ENCODE data around the gene PSENEN.
A peak's percentile ranks its signal among the peaks of the same experiment; 100 is the strongest.

Gene PSENEN

DNA sequence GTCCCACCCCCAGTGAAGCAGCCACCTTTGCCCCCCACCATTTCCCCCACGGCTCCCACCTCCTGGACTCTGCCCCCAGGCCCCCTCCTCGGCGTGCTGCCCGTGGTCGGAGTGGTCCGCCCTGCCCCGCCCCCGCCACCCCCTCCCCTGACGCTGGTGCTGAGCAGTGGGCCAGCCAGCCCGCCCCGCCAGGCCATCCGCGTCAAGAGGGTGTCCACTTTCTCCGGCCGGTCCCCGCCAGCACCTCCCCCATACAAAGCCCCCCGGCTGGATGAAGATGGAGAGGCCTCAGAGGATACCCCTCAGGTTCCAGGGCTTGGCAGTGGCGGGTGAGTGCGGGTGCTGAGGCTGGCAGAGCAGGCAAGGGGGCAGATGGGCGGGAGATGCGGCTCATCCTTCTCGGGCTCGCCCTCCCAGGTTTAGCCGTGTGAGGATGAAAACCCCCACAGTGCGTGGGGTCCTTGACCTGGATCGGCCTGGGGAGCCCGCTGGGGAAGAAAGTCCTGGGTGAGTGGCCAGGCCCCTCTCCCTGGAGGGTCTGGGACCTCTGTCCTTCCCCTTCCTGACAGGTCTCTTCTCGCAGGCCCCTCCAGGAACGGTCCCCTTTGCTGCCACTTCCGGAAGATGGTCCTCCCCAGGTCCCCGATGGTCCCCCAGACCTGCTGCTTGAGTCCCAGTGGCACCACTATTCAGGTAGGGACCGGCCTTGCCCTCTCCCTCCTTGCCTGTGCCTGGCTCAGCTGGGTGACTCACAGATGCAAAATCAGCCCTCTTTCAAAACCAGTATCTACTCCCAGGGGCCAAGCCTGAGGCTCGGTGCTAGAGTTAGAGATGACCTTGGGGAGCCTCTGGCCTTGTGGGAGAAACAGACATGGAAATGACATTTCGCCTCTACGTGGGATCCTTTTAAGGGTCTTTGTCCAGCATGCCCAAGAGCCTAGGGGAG is 12.0 kb upstream of the PSENEN start:
- DNase-seq (ENCODE audit: low spot score): no peak

- no peak for DNase-seq (ENCODE audit: low spot score)
Measured at GRCh38 chr19:35734273-35734672, 11.2 kb upstream of the PSENEN start.

GRCh38 chr19:35734889-35735288 is 10.6 kb upstream of the PSENEN start:
- no peak for DNase-seq (ENCODE audit: low spot score)

- no peak for DNase-seq (ENCODE audit: low spot score)
Measured at GRCh38 chr19:35736913-35737886, 8.3 kb upstream of the PSENEN start.

- DNase-seq (ENCODE audit: low spot score): no peak
Measured at GRCh38 chr19:35738021-35738886, 7.2 kb upstream of the PSENEN start.

GRCh38 chr19:35738887-35739229 is 6.6 kb upstream of the PSENEN start:
- DNase-seq (ENCODE audit: low spot score): no peak

GRCh38 chr19:35739275-35740107 is 6.0 kb upstream of the PSENEN start:
- no peak for DNase-seq (ENCODE audit: low spot score)

DNA sequence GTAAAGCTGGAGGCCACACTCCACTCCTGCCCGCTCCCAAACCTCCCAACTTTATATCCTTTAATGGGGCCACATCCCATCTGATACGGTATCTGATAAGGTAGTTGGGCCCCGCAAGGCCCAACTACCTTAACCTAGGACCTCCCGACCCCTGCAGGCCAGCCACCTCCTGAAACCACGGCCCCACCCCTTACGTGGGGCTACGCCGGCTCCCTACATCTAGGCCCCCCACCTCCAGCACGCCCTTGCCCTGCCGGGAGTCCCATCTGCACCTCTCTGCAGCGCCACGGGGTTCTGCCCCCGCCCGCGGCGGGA is 5.4 kb upstream of the PSENEN start:
- DNase-seq (ENCODE audit: low spot score): no peak

DNA sequence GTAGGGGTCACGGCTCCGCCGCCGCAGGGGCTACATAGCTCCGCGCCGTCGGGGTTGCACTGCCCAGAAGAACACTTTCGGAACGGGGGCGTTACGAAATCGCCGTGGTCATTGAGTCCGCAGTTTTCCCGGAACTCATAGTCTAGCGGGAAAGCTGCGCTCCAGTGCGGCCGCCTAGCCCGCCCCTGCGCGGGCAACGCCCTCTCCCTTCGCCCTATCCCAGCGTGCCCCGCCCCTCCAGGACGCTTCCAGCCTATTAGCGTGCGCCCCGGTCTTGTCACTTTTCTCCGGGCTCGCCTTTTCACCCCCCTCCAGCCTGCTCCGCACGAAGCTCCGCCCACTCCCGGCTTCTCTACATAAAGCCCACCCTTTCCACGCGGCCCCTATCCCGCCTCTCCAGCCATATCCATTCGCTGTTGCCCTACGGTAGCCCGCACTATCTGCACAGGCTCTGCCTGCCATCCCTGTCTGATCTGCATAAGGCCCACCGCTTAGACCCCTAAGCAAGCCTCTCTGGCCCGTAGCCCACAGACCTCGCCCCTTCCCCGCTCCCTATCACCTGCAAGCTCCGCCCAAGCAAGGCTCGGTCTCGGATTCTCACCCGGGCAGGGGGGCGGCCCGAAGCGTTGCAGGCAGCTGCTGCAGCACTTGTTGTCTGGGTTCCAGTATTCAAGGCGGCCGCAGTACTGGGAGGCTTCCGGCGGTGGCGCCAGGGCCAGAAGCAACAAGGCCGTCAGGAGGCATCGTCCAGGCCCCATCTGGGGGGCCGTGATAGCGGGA is 4.8 kb upstream of the PSENEN start:
- peak; percentile 98 for DNase-seq (ENCODE audit: low spot score)

DNA sequence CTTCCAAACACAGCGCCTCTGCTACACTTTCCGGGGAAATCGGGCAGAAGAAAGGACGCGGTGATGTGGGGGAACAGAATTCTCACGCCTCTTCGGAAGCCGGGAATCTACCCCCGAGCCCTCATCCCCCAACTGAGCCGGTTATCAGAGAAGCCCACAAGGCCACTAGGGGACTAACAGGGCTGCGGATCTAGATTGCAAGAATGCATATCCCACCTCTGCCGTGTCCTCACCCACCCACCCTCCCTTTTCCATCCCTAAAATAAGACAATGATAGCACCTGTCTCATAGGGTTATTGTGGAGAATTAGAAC is 4.3 kb upstream of the PSENEN start:
- no peak for DNase-seq (ENCODE audit: low spot score)

DNA sequence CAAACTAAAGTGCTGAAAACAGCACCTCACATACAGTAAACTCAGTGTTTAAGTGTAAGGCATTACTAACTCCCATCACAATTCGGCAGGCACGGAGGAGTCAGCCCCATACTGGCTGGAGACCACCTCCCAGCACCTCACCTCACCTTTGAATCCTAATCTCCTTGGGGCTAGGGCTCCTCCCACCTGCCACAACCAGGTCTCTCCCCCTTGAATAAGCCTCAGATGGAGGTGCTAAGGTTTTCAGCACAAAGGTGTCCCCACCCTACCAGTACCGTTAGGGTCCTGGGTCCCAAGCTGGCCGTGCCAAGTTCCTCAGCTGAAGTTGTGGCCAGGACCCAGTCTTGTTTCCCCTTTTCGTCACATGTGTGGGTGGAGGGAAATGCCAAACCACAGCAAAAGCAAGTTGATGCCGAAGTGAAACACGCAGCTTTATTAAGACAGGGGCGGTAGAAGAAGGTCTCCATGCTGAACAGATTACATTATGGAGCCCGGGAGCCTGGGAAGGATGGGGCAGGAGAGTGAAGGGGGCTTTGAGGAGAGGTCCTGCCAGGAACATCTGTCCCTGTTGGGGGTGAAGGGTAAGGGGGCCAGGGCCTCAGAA is 3.2 kb upstream of the PSENEN start, which contains the start of gene IGFLR1:
Gene IGFLR1, minus strand, starts transcription at position 332 of the 604 bp plus-strand sequence. CDS start 1,272 bp downstream, outside the sequence.
- no peak for DNase-seq (ENCODE audit: low spot score)

DNA sequence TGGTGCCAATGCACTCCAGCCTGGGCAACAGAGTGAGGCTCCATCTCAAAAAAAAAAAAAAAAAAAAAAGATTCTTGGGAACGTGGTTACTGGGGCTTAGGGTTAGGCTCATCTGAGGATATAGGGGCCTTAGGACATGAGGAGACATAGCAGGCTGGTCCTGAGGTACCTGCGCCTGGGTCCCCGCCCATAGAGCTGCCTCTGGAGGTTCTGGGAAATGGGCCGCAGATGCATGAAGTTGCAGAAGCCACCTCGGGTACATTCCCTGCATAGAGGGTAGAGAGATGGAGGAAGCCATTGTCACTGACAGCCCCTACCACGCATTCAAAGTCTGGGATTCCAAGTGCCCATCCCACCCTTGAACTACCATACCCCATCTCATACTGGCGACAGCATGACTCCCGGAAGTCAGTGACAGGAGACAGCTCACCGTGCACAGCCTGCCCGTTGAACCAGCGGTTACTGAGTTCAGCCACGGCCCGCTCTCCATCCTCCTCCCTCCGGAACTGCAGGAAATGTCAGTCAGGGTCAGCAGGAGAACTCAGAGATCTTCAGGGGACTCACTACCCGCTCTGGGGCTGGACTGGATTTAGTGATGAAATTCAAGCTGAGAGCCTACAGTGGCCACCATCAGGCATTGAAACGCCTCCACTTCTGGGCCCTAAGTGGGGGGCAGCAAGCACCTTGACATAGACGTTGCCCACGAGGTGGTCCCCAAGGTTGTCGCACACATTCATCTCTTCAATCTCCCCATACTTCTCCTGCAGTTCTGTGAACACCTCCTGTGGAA is 1.6 kb upstream of the PSENEN start:
- no peak for DNase-seq (ENCODE audit: low spot score)

DNA sequence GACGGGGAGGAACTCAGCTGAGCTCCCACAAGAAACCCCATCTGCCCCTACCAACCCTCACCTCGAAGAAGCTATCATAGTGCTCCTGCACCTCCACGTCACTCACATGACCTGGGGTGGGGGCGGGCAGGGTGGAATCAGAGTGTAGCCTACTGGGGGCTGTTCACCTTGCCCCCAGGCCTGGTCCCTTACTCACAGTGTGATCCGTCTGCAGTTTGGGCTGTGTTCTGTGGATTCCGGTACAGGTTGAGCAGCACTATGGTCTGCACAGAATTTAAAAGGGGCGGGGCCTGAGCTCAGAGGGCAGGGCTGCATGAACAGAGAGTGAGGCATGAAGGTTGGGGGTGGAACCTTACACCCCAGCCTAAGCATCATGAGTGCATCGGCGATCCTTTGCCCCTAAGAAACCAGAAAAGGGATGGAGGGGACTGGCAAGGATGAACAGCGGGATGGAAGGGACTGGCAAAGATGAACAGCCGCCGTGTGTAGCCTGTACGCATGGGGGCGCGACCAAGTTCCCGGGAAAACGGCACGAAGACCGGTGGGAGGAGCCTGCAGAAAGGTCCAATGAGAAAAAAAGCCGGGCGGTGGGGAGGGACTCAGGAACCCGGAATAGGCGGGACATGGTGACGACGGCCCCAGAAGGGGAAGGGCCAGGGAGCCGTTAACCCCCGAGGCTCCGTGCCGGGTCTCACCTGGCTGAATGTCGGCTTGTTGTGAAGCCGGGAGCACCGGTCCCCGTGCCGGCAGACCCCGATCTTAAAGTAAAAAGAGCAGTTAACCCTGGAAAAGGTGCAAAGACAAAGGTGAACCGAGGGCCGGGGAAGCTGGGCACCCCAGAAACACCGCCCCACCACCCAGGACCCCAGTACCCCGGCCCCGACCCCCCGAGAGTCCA is 772 bp upstream of the PSENEN start:
- DNase-seq (ENCODE audit: low spot score): peak; percentile 90

DNA sequence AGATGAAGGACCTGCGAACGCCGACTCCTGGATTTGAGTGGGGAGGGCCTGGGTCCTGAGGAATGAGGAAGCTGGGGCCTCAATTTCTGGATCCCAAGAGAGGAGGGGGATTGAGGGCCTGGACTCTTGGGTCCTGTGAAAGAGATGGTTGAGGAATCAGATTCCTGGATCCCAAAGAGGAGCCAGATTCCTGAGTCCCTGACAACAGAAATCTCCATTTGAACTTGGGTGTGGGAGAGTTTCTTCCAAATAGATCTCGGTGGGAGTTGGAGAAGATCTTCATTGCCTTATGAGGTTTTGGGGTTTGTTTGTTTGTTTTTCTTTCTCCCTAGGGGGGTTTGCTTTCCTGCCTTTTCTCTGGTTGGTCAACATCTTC is 624 bp downstream of the PSENEN start:
- no peak for DNase-seq (ENCODE audit: low spot score)

- DNase-seq (ENCODE audit: low spot score): no peak
Measured at GRCh38 chr19:35746531-35746930, 1.1 kb downstream of the PSENEN start.

GRCh38 chr19:35748106-35749020 is 2.9 kb downstream of the PSENEN start, which contains the start of gene LIN37:
LIN37 (plus strand) TSS chr19:35748576; CDS start chr19:35748725, 149 bp downstream.
- DNase-seq (ENCODE audit: low spot score): peak; percentile 96

DNA sequence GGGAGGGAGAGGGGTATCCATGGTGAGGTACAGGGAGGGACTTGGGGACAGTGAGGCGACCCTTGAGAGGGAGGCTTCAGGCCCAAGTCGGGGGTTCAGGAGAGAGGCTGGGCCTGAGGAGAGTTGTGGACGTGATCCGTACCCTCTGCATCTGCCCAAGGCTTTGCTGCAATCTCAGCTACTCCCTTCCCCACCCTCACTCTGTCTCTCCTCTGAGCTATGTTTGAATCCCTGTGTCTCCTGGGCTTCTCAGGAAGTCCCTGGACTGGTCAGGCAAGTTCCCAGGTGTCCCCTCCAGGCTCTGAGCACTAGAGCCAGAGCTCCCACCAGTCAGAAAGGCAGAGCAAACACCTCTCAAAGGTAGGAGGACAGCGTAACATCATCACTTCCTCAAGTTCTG is 4.7 kb downstream of the PSENEN start:
- DNase-seq (ENCODE audit: low spot score): no peak

Measured in AG08396 (cell line).